CD4-positive, alpha-beta T cell treated with Interleukin-10 for 1 hour (primary cell): ENCODE measurements around the gene RING1.
"Not testable (repeated sequence)": the region's sequence is repeated elsewhere in the genome, so short reads cannot be mapped to it uniquely, and the experiment has no call there.

Experiments
- DNase-seq: peaks from one replicate; pipeline ENCODE4 v3.0.0-alpha.2; 2020

Gene RING1

DNA sequence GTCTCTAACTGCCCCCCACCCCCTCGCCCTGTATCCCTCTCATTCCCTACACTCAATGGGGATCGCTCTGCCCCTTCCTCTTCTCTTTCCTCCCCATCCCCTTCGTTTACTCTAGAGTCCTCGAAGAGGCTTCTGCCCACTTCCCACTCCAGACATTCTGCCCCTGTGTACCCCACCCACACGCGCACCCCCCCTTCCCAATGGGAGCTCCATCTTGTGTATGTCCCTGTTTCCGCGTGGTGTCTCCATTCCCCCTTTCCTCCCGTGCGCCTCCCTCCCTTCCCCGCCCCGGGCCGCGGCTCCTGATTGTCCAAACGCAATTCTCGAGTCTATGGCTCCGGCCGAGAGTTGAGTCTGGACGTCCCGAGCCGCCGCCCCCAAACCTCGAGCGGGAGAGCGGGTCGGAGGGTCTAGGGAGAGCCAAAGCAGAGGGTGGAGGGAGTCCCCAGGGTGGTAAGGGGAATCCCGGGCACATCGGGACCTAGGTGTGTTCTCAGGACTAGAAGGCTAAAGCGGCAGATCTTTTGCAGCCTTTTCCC, 679 bp upstream of the RING1 start:
- peak; percentile 34 for DNase-seq

DNA sequence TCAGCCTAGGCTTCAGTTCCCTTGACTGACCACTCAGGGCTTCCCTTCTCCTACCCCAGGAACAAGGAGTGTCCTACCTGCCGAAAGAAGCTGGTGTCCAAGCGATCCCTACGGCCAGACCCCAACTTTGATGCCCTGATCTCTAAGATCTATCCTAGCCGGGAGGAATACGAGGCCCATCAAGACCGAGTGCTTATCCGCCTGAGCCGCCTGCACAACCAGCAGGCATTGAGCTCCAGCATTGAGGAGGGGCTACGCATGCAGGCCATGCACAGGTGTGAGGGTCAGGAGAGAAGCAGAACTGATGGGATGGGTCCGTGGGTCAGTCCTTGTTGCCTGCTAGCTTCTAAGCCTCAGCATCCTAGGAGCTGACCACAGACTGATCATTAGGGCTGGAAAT, 1.6 kb downstream of the RING1 start:
- no peak for DNase-seq

DNA sequence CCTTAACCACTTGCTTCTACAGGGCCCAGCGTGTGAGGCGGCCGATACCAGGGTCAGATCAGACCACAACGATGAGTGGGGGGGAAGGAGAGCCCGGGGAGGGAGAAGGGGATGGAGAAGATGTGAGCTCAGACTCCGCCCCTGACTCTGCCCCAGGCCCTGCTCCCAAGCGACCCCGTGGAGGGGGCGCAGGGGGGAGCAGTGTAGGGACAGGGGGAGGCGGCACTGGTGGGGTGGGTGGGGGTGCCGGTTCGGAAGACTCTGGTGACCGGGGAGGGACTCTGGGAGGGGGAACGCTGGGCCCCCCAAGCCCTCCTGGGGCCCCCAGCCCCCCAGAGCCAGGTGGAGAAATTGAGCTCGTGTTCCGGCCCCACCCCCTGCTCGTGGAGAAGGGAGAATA, 2.8 kb downstream of the RING1 start:
- DNase-seq, result no peak

DNA sequence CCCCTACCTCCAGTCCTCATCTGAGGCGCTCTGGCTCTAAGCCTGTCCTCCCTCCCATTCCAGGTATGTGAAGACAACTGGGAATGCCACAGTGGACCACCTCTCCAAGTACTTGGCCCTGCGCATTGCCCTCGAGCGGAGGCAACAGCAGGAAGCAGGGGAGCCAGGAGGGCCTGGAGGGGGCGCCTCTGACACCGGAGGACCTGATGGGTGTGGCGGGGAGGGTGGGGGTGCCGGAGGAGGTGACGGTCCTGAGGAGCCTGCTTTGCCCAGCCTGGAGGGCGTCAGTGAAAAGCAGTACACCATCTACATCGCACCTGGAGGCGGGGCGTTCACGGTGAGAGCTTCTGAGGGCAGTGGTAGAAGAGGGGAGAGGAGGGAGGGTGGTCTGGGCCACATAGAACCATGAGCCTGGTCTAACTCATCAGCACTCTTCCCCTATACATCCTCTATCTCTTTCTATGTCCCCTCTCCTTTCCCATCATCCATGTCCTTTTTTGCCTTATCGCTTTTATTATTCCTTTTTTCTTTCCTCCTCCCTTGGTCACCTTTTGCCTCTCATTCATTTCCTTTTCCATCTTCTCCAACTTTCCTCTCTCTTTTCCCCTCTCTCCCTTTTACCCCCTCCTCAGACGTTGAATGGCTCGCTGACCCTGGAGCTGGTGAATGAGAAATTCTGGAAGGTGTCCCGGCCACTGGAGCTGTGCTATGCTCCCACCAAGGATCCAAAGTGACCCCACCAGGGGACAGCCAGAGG, 3.5 kb downstream of the RING1 start:
- DNase-seq, result no peak

DNA sequence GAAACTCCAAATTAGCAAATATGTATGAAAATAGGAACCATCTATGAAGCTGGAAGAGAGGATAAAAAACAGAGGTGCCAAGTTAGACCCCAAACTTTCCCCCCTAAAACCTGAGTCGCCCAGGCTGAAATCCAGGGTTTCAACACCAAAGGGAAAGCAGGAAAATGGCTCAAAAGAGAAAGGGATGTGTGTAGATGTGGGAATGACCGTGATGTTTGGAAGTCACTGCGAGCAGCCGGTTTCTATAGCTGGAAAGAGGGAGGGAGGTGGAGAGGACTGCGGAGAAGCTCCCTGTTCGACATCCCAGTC, 4.5 kb downstream of the RING1 start:
- no peak for DNase-seq

DNA sequence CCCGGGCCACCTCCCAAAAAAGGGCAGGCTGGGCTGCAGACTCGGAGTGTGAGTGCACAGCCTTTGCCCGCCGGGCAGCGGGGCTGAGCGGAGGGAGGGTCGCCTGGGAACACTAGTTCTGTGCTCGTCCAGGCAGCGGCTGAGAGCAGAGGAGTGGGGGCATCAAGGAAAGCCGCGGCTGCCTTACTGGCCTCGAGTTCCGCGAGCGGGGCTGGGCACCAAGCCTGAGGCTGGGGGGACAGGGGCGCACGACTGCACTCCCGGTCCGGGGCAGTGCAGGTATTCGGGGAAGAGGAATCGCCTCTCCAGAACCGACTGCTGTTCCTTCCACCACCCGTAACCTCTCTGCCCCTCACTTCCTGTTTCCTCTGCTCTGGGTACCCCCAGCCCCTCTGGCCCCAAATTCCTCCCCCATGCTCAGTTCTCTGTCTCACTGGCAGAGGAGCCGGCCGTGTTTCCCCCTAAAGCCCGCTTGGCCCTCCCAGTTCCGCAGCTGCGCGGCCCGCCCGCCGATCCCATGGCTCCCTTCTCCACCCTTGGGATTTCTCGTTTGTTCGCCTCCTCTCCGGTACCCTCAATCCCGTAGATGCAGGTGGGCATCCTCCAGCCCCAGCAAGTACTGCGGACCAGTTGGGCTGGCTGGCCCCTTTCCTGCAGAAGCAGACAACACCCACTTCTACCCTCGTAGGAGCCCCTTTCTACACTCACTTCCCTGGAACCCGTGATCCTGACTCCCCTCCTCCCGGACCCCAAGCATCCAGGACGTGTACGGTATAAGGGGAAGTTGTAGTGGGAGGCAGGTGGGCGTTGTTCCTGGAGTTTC, 5.1 kb downstream of the RING1 start:
- peak; percentile 27 for DNase-seq

- no peak for DNase-seq
Observed at GRCh38 chr6:33213989-33214335, 5.7 kb downstream of the RING1 start.

DNA sequence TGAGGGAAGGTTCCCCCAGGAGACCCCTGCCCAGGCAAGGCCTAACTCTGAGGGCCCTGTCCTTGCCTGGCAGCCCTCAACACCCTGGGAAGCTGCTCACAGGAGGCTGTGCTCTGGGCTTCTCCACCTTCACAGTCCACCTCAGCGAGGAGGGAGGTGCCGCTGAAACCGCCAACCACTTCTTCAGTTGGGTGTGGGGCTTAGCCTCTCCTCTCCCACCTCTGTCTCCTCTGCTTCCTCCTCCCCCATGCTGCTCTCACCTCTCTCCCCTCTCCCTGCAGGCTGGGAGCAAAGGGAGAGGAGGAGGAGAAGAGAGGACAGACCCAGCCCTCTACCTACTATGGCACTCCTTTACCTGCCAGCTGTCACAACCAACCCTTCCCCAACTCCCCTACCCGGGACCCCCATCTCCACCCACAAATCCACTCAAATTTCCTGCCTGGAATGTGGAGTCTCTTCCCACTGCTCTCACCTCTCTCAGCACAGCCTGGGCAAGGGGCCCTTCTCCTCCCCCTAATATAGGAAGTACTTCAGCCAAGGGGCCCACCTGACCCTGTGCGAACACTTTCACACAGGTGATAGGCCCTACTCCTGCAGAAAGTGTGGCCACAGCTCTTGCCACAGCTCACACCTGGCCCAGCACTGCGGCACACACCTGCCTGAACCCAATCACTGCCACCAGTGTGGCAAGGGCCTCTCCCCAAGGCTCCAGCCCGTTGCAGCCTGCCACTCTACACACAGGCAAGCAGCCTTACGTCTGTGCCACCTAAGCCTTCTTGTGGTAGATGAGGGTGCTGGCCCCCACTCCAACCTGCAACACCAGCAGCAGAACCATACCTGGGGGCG, 7.2 kb downstream of the RING1 start:
- no peak for DNase-seq

- no peak for DNase-seq
Observed at GRCh38 chr6:33216117-33216649, 7.9 kb downstream of the RING1 start.

- DNase-seq, result no peak
Observed at GRCh38 chr6:33217246-33217645, 8.9 kb downstream of the RING1 start.

GRCh38 chr6:33217681-33218080, 9.4 kb downstream of the RING1 start:
- DNase-seq, result no peak

DNA sequence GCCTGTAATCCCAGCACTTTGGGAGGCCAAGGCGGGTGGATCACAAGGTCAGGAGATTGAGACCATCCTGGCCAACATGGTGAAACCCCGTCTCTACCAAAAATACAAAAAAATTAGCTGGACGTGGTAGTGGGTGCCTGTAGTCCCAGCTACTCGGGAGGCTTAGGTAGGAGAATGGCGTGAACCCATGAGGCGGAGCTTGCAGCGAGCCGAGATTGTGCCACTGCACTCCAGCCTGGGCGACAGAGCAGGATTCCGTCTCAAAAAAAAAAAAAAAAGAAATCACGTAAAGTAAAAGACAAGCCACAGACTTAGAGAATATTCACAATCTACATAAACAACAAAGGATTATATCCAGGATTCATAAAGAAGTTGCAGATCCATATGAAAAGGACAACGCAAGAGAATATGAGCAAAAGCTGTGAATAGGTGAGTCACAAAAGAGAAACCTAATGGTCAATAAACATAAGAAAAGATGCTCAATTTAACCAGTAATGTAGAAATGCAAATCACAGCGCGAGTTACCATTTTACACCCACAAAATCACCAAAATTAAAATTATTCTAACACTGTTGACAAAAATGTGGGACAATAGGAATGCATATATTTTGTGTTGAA, 18.3 kb downstream of the RING1 start:
- not testable (repeated sequence) for DNase-seq

- no peak for DNase-seq
Observed at GRCh38 chr6:33235221-33235634, 26.9 kb downstream of the RING1 start.

DNA sequence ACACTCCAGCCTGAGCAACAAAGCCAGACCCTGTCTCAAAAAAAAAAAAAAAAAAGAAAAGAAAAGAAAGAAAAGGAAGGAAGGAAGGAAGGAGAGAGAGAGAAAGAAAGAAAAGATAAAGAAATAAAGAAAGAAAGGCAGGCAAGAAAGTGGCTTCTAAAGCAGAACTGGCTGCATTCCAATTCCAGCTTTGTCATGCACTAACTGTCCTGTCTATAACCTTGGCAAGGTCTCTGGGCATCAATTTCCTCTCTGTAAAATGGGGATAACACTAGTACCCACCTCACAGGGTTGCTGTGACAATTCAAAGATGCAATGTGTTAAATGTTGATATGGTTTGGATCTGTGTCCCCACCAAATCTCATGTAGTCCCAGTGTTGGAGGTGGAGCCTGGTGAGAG, 28.0 kb downstream of the RING1 start:
- no peak for DNase-seq

DNA sequence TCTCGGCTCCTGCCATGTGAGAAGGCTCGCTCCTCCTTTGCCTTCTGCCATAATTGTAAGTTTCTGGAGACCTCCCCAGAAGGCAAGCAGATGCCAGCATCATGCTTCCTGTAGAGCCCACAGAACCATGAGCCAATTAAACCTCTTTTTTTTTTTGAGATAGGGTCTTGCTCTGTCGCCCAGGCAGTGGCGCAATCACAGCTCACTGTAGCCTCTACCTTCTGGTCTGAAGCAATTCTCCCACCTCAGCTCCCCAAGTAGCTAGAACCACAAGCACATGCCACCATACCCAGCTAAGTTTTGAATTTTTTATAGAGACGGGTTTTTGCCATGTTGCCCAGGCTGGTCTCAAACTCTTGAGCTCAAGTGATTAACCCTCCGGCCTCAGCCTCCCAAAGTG, 28.6 kb downstream of the RING1 start:
- no peak for DNase-seq

GRCh38 chr6:33237741-33238140, 29.4 kb downstream of the RING1 start:
- DNase-seq, result no peak

GRCh38 chr6:33241968-33242367, 33.7 kb downstream of the RING1 start:
- no peak for DNase-seq

DNA sequence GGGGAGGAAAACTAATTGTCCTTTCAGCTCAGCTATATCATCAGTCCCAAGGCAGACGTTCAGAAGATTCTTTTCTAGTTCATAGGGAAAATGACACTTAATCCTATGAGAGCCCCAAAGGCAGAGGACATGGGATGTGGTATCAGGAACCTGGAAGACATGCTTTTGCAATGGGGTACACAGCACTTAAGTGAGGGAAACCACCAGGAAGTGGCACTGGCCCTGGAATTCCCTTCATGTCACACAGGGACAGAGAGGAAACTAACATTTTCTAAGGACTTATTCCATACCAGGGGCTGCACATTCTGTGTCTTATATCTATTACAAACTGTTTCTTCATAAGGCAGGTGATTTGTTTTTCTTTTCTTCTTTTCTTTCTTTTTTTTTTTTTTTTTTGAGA, 35.2 kb downstream of the RING1 start:
- DNase-seq, result no peak

DNA sequence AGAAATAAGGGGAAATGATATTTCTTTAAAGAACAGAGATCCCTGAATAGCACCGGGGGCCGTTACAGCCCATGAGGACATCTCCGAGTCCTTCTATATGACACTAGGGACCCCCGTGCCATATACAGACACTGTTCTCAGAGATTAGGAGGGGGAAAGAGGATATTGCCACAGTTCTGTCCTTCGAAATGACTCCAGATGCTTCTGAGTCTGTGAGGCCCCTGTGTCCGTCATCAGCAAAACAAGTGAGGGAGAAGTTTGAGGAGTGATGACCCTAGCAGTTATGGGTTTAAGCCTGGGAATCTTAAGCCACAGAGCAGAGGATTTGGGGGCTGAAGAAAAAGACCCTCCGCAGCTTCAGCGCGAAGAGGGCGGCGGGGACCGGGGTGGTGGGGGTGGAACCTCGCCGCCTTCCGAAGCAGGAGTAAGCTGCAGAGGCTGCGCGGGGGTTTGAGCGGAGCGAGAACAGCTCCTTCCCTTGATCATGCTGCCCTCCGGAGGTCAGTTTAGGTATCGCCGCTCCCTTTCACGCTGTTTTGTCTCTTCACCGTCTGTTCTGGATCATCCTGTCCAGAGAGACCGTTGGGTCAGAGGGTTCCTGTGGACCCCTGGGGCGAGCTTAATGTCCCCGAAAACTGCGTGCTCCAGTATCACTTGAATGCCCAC, 39.8 kb downstream of the RING1 start:
- DNase-seq, result peak; percentile 91

- no peak for DNase-seq
Observed at GRCh38 chr6:33248643-33248931, 40.3 kb downstream of the RING1 start.

GRCh38 chr6:33248932-33249731, 40.8 kb downstream of the RING1 start:
- peak; percentile 99 for DNase-seq
